ENCODE results near the gene ITGBL1. TPM values are rescaled to one million over a fixed set of nuclear protein-coding genes. Genes with fewer than 3 reads are reported as not detected.

The ITGBL1 gene
- total RNA-seq, 6 experiments from 2014 or later, result 92.4 to 114 (median 105) TPM

GRCh38 chr13:101736566-101736965, 284.1 kb downstream of the ITGBL1 start:
- no peak for TF ChIP-seq CTCF (IDR thresholded peaks at IDR 0.05)
- DNase-seq, result no peak
- H3K9me3 Mint-ChIP-seq, result no peaks in the 10 kb centered on the region
- no peak overlapping the region for H3K27ac Mint-ChIP-seq
- no peak overlapping the region for H3K4me3 Mint-ChIP-seq
- H3K27me3 Mint-ChIP-seq (ENCODE audit: insufficient read depth), result peaks cover 1% of the 10 kb centered on the region; the same call in 1 of the 2 replicates
- no peaks in the 10 kb centered on the region; the same call in 1 of the 2 replicates for H3K4me1 Mint-ChIP-seq (ENCODE audit: low read depth)
- no peaks in the 10 kb centered on the region for H3K36me3 Mint-ChIP-seq (ENCODE audit: low read depth)

- H3K27me3 Mint-ChIP-seq (ENCODE audit: insufficient read depth), result peaks cover 1% of the 10 kb centered on the region; the same call in 1 of the 2 replicates
- no peak overlapping the region for H3K27ac Mint-ChIP-seq
- no peak for DNase-seq
- H3K36me3 Mint-ChIP-seq (ENCODE audit: low read depth), result no peaks in the 10 kb centered on the region
- H3K4me1 Mint-ChIP-seq (ENCODE audit: low read depth), result no peaks in the 10 kb centered on the region
- no peak for TF ChIP-seq CTCF (IDR thresholded peaks at IDR 0.05)
- no peaks in the 10 kb centered on the region for H3K9me3 Mint-ChIP-seq
- no peak overlapping the region for H3K4me3 Mint-ChIP-seq
Observed at GRCh38 chr13:101738336-101738735, 285.9 kb downstream of the ITGBL1 start.

DNA sequence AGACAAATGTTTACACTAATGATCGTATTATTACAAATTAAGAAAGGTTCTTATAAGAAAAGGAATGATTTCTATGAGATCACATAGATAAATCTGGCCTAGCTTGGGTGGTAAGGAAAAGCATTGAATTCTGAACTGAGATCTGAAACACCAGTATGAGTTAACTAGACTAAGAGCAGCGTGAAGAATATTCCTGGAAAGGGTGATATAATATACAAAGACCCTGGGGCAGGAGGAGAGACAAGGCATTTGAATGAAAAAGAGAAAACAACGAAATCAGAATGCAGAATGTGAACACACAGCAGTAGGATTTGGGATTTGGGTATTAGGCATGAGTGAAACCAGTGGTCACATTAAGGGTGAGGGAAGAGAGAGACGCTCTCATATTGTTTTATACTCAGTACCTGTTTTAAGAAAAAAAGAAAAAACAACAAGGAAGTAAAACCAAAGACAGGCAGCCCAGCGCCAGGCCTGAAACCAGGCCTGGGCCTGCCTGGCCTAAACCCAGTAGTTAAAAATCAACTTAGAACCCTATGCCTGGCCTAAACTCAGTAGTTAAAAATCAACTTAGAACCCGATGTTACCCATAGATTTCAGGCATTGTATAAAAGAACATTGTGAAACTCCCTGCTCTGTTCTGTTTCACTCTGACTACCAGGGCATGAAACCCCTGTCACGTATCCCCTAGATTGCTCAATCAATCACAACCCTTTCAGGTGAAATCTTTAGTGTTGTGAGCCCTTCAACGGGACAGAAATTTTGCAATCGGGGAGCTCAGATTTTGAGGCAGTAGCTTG, 287.1 kb downstream of the ITGBL1 start:
- Mint-ChIP-seq H3K4me1 (ENCODE audit: low read depth) (no peaks in the 10 kb centered on the region), H3K27me3 (ENCODE audit: insufficient read depth) (peaks cover 1% of the 10 kb centered on the region; the same call in 1 of the 2 replicates), H3K4me3 (no peak overlapping the region), H3K36me3 (ENCODE audit: low read depth) (no peaks in the 10 kb centered on the region), H3K27ac (no peak overlapping the region), H3K9me3 (no peaks in the 10 kb centered on the region)
- TF ChIP-seq CTCF (IDR thresholded peaks at IDR 0.05), result no peak
- DNase-seq, result no peak

DNA sequence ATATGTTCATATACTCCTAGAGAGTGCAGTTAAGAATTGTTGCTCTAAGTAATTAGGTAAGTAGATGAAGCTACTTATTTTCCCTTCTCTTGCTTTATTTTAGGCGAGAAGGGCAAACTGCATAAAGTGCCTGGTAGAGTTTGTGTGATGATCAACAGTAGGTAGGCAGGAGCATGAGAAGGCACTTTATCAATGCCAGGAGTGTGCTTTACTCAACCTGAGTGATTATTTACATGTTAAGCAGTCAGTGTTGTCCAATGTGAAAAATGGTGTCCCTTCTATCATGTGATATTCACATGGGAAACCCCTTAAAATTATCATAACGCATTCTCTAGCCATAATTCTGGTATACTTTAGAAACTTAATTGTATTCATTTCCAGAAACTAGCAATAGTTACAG, 294.0 kb downstream of the ITGBL1 start:
- Mint-ChIP-seq H3K36me3 (ENCODE audit: low read depth) (no peaks in the 10 kb centered on the region), H3K4me1 (ENCODE audit: low read depth) (peaks cover 14% of the 10 kb centered on the region)
- TF ChIP-seq CTCF (IDR thresholded peaks at IDR 0.05), result no peak

GRCh38 chr13:101747039-101747438, 294.6 kb downstream of the ITGBL1 start:
- Mint-ChIP-seq H3K27me3 (ENCODE audit: insufficient read depth) (no peaks in the 10 kb centered on the region), H3K36me3 (ENCODE audit: low read depth) (no peaks in the 10 kb centered on the region), H3K27ac (no peak overlapping the region), H3K4me1 (ENCODE audit: low read depth) (peaks cover 19% of the 10 kb centered on the region), H3K9me3 (no peaks in the 10 kb centered on the region), H3K4me3 (no peak overlapping the region)
- no peak for DNase-seq
- TF ChIP-seq CTCF (IDR thresholded peaks at IDR 0.05), result no peak

More for the DNA sequence above, 294.0 kb downstream of the ITGBL1 start:
- no peak for DNase-seq
- no peaks in the 10 kb centered on the region for H3K9me3 Mint-ChIP-seq
- H3K27me3 Mint-ChIP-seq (ENCODE audit: insufficient read depth), result no peaks in the 10 kb centered on the region
- no peak overlapping the region for H3K27ac Mint-ChIP-seq
- H3K4me3 Mint-ChIP-seq, result no peak overlapping the region
